ENCODE results near the gene NTM. TPM values are rescaled to one million over a fixed set of nuclear protein-coding genes. Genes with fewer than 3 reads are reported as not detected.

Gene NTM
- total RNA-seq, 4 donors from 2014 or later = 0.40 to 3.1 (median 2.1) TPM; not detected in 1

GRCh38 chr11:131546218-131546895 lies 175.9 kb downstream of the NTM start:
- H3K4me1 ChIP-seq = no peaks in the 10 kb centered on the region

DNA sequence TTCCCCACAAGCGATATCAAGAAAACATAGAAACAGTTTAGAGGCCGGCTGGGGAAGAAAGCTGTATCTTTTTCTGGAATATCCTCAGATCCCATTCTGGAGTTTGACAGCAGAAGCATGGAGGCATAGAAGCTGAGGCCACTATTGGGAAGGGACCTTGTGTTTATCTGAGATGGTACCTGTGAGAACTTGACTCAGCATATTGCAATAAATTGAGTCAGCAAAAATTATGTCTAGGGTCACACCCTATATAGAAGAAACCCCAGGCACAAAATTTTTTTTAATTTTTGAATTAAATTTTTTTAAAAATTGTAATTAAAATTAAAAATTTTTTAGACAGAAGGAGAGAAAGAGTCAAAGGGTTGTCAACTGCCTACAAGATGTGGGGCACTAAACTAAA lies 178.7 kb downstream of the NTM start:
- Histone ChIP-seq H3K9me3 (no peaks in the 10 kb centered on the region), H3K36me3 (no peaks in the 10 kb centered on the region), H3K27ac (no peak overlapping the region), H3K27me3 (no peaks in the 10 kb centered on the region), H3K4me1 (no peaks in the 10 kb centered on the region), H3K4me3 (no peak overlapping the region)
- DNase-seq = no peak
- in situ Hi-C loops (cut with MboI; ENCODE audit: low pct_ligation_motif_present in 1 of 4, low pct_unique_long_range_greater_than_20kb in 1 of 4, low sequenced_read_pairs in 3 of 4) (no loop called here), intact Hi-C loops (cut with DNase I; ENCODE audit: low total_unique reads) (no loop called here)
- 90 to 92% methylated on average over 2 of the region's 2 CpGs for WGBS, 2 donors (ENCODE audit: low coverage in 1 of 2)
- no peak for TF ChIP-seq POLR2A (IDR thresholded peaks at IDR 0.05)
- no peak for TF ChIP-seq POLR2AphosphoS5 (IDR thresholded peaks at IDR 0.05)

More at GRCh38 chr11:131546218-131546895, 175.9 kb downstream of the NTM start:
- intact Hi-C loops (cut with DNase I; ENCODE audit: low total_unique reads) (no loop called here), in situ Hi-C loops (cut with MboI; ENCODE audit: low pct_ligation_motif_present in 1 of 4, low pct_unique_long_range_greater_than_20kb in 1 of 4, low sequenced_read_pairs in 3 of 4) (no loop called here)
- H3K4me3 ChIP-seq = peak overlapping the region in 1 of 4 donors; percentile 39
- DNase-seq = no peak
- no peak overlapping the region for H3K27ac ChIP-seq
- 37 to 43% methylated on average over 6 to 10 of the region's 10 CpGs for WGBS, 2 donors (ENCODE audit: low coverage in 1 of 2)
- TF ChIP-seq, protein P1, sequence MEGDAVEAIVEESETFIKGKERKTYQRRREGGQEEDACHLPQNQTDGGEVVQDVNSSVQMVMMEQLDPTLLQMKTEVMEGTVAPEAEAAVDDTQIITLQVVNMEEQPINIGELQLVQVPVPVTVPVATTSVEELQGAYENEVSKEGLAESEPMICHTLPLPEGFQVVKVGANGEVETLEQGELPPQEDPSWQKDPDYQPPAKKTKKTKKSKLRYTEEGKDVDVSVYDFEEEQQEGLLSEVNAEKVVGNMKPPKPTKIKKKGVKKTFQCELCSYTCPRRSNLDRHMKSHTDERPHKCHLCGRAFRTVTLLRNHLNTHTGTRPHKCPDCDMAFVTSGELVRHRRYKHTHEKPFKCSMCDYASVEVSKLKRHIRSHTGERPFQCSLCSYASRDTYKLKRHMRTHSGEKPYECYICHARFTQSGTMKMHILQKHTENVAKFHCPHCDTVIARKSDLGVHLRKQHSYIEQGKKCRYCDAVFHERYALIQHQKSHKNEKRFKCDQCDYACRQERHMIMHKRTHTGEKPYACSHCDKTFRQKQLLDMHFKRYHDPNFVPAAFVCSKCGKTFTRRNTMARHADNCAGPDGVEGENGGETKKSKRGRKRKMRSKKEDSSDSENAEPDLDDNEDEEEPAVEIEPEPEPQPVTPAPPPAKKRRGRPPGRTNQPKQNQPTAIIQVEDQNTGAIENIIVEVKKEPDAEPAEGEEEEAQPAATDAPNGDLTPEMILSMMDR (IDR thresholded peaks at IDR 0.05) = no peak
- TF ChIP-seq POLR2AphosphoS5 (IDR thresholded peaks at IDR 0.05) (no peak), POLR2A (IDR thresholded peaks at IDR 0.05) (no peak), EP300 (IDR thresholded peaks at IDR 0.05; ENCODE audit: low read depth) (no peak)
- no peaks in the 10 kb centered on the region for H3K36me3 ChIP-seq
- H3K27me3 ChIP-seq = no peaks in the 10 kb centered on the region
- H3K9me3 ChIP-seq = no peaks in the 10 kb centered on the region

- no peak for DNase-seq
- intact Hi-C loops (cut with DNase I; ENCODE audit: low total_unique reads) (no loop called here), in situ Hi-C loops (cut with MboI; ENCODE audit: low pct_ligation_motif_present in 1 of 4, low pct_unique_long_range_greater_than_20kb in 1 of 4, low sequenced_read_pairs in 3 of 4) (no loop called here)
- no peak overlapping the region for H3K27ac ChIP-seq
- no peaks in the 10 kb centered on the region for H3K9me3 ChIP-seq
- H3K27me3 ChIP-seq = no peaks in the 10 kb centered on the region
- H3K36me3 ChIP-seq = no peaks in the 10 kb centered on the region
- H3K4me3 ChIP-seq = no peak overlapping the region
- no peaks in the 10 kb centered on the region for H3K4me1 ChIP-seq
- WGBS, 2 donors (ENCODE audit: low coverage in 1 of 2) = 58 to 69% methylated on average over 4 to 8 of the region's 8 CpGs
- TF ChIP-seq, protein P1 (IDR thresholded peaks at IDR 0.05) = no peak
- TF ChIP-seq POLR2AphosphoS5 (IDR thresholded peaks at IDR 0.05) (no peak), EP300 (IDR thresholded peaks at IDR 0.05; ENCODE audit: low read depth) (no peak)
Measured at GRCh38 chr11:131549770-131550169, 179.4 kb downstream of the NTM start.

GRCh38 chr11:131560287-131560686 lies 189.9 kb downstream of the NTM start:
- no peaks in the 10 kb centered on the region for H3K9me3 ChIP-seq
- no peaks in the 10 kb centered on the region for H3K36me3 ChIP-seq
- TF ChIP-seq, protein P1 (IDR thresholded peaks at IDR 0.05) = no peak
- TF ChIP-seq POLR2A (IDR thresholded peaks at IDR 0.05) (no peak), POLR2AphosphoS5 (IDR thresholded peaks at IDR 0.05) (no peak), EP300 (IDR thresholded peaks at IDR 0.05; ENCODE audit: low read depth) (no peak)
- H3K4me3 ChIP-seq = no peak overlapping the region
- no peaks in the 10 kb centered on the region for H3K4me1 ChIP-seq
- 81 to 87% methylated on average over 4 of the region's 4 CpGs for WGBS, 2 donors (ENCODE audit: low coverage in 1 of 2)
- in situ Hi-C loops (cut with MboI; ENCODE audit: low pct_ligation_motif_present in 1 of 4, low pct_unique_long_range_greater_than_20kb in 1 of 4, low sequenced_read_pairs in 3 of 4) = no loop called here
- no peak for DNase-seq
- H3K27me3 ChIP-seq = no peaks in the 10 kb centered on the region
- H3K27ac ChIP-seq = no peak overlapping the region
- intact Hi-C loops (cut with DNase I; ENCODE audit: low total_unique reads) = no loop called here

- H3K27ac ChIP-seq = no peak overlapping the region
- H3K4me3 ChIP-seq = no peak overlapping the region
- H3K4me1 ChIP-seq = no peaks in the 10 kb centered on the region
- in situ Hi-C loops (cut with MboI; ENCODE audit: low pct_ligation_motif_present in 1 of 4, low pct_unique_long_range_greater_than_20kb in 1 of 4, low sequenced_read_pairs in 3 of 4) = no loop called here
- no peak for DNase-seq
- WGBS, 2 donors (ENCODE audit: low coverage in 1 of 2) = 51 to 76% methylated on average over 3 to 4 of the region's 4 CpGs
- H3K27me3 ChIP-seq = no peaks in the 10 kb centered on the region
- no peaks in the 10 kb centered on the region for H3K9me3 ChIP-seq
- intact Hi-C loops (cut with DNase I; ENCODE audit: low total_unique reads) = no loop called here
- TF ChIP-seq EP300 (IDR thresholded peaks at IDR 0.05; ENCODE audit: low read depth) = no peak
- no peak for TF ChIP-seq POLR2A (IDR thresholded peaks at IDR 0.05)
- TF ChIP-seq, protein P1 (IDR thresholded peaks at IDR 0.05) = no peak
- TF ChIP-seq POLR2AphosphoS5 (IDR thresholded peaks at IDR 0.05) = no peak
- H3K36me3 ChIP-seq = no peaks in the 10 kb centered on the region
Measured at GRCh38 chr11:131561501-131561900, 191.1 kb downstream of the NTM start.

Measured in transverse colon (tissue), 4 donors.